ENCODE data around the gene ZNF236. TPM values are rescaled to one million over a fixed set of nuclear protein-coding genes. Genes with fewer than 3 reads are reported as not detected.
"Not testable (repeated sequence)": the region's sequence is repeated elsewhere in the genome, so short reads cannot be mapped to it uniquely, and the experiment has no call there.

Gene ZNF236
- total RNA-seq, 6 experiments from 2014 or later = 6.3 to 10.4 (median 8.1) TPM

GRCh38 chr18:76803413-76803812 is 18.9 kb upstream of the ZNF236 start:
- no peaks in the 10 kb centered on the region for H3K9me3 Mint-ChIP-seq
- no peak for DNase-seq
- no peak overlapping the region for H3K4me3 Mint-ChIP-seq
- TF ChIP-seq CTCF (IDR thresholded peaks at IDR 0.05) = no peak
- H3K36me3 Mint-ChIP-seq (ENCODE audit: low read depth) = peaks cover 5% of the 10 kb centered on the region; the same call in 1 of the 2 replicates
- no peak overlapping the region for H3K27ac Mint-ChIP-seq
- peaks cover 27% of the 10 kb centered on the region for H3K4me1 Mint-ChIP-seq (ENCODE audit: low read depth)
- no peaks in the 10 kb centered on the region for H3K27me3 Mint-ChIP-seq (ENCODE audit: insufficient read depth)

- Mint-ChIP-seq H3K27ac (no peak overlapping the region), H3K36me3 (ENCODE audit: low read depth) (peaks cover 5% of the 10 kb centered on the region; the same call in 1 of the 2 replicates), H3K4me3 (no peak overlapping the region), H3K9me3 (no peaks in the 10 kb centered on the region), H3K27me3 (ENCODE audit: insufficient read depth) (no peaks in the 10 kb centered on the region), H3K4me1 (ENCODE audit: low read depth) (peaks cover 27% of the 10 kb centered on the region)
- peak; percentile 40 for DNase-seq
- peak; percentile 92 for TF ChIP-seq CTCF (IDR thresholded peaks at IDR 0.05)
These were observed 18.5 kb upstream of the ZNF236 start for GRCh38 chr18:76803814-76804213.

DNA sequence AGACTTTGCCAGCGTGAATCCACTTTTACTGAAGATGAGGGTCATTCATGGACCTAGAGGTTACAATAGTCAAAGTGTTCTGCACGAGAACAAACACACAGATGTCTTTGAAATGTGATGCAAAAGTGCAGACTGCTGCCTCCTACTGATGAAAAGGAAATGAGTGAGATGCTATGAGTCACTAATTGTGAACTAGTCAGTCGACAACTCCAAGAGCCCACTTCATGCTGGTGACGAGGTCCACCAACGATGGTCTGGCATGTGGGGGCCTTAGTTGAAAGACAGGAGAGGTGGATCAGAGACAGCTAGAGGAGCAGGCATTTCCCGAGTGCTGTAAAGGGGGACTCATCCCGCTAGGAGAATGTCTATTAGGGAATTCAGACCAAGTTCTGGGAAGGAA is 17.1 kb upstream of the ZNF236 start:
- peak overlapping the region; percentile 84 for H3K27ac Mint-ChIP-seq
- no peak overlapping the region for H3K4me3 Mint-ChIP-seq
- H3K27me3 Mint-ChIP-seq (ENCODE audit: insufficient read depth) = no peaks in the 10 kb centered on the region
- peak; percentile 60 for DNase-seq
- H3K36me3 Mint-ChIP-seq (ENCODE audit: low read depth) = peaks cover 5% of the 10 kb centered on the region; the same call in 1 of the 2 replicates
- H3K4me1 Mint-ChIP-seq (ENCODE audit: low read depth) = peaks cover 27% of the 10 kb centered on the region
- no peaks in the 10 kb centered on the region for H3K9me3 Mint-ChIP-seq
- peak; percentile 21; the same call in 1 of the 2 replicates for TF ChIP-seq CTCF (IDR thresholded peaks at IDR 0.05)

DNA sequence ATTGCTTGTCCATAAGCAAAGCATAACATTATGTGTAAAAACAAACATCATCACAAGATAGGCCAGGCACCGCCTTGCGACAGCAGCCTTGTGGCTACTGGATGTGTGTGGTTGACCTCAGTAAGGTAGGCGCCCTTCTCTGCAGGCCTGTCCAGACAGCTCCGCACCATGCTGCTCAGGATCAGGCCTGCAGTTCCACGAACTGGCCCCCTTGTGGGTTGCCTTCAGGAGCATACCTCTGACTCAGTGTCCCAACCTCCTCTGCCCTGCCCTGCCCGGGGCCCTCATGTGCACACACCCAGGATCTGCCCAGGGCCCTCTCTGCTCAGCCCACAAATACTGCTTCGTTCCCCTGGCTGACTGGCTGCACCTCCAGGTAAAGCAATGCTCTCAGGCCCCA is 16.1 kb upstream of the ZNF236 start:
- H3K36me3 Mint-ChIP-seq (ENCODE audit: low read depth) = peaks cover 5% of the 10 kb centered on the region; the same call in 1 of the 2 replicates
- TF ChIP-seq CTCF (IDR thresholded peaks at IDR 0.05) = no peak
- H3K27me3 Mint-ChIP-seq (ENCODE audit: insufficient read depth) = no peaks in the 10 kb centered on the region; the same call in 1 of the 2 replicates
- peaks cover 27% of the 10 kb centered on the region for H3K4me1 Mint-ChIP-seq (ENCODE audit: low read depth)
- H3K9me3 Mint-ChIP-seq = no peaks in the 10 kb centered on the region
- DNase-seq = no peak
- peak overlapping the region; percentile 42; the same call in 1 of the 2 replicates for H3K27ac Mint-ChIP-seq
- H3K4me3 Mint-ChIP-seq = no peak overlapping the region

DNA sequence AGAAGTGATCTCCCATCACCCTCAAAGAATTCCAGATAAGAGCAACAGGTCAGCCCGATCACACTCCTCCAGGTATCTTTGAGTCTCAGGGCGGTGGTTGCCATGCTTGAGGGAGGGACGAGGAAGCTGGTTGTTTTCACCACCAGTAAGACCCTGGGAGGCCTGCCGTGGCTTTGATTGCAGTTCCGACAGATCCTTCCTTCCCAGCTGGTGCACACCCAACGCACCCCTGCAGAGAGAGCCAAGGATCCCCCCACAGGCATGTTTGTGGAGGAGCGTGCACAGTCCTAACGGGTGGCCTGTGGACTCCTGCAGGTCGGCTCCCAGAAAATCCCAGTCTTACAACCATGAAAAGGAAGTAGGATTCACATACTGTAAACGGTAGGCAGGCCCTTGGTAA is 13.8 kb upstream of the ZNF236 start:
- Mint-ChIP-seq H3K9me3 (no peaks in the 10 kb centered on the region), H3K4me1 (ENCODE audit: low read depth) (peaks cover 25% of the 10 kb centered on the region), H3K27me3 (ENCODE audit: insufficient read depth) (no peaks in the 10 kb centered on the region; the same call in 1 of the 2 replicates), H3K4me3 (no peak overlapping the region), H3K27ac (no peak overlapping the region), H3K36me3 (ENCODE audit: low read depth) (peaks cover 5% of the 10 kb centered on the region; the same call in 1 of the 2 replicates)
- no peak for DNase-seq
- TF ChIP-seq CTCF (IDR thresholded peaks at IDR 0.05) = no peak

DNA sequence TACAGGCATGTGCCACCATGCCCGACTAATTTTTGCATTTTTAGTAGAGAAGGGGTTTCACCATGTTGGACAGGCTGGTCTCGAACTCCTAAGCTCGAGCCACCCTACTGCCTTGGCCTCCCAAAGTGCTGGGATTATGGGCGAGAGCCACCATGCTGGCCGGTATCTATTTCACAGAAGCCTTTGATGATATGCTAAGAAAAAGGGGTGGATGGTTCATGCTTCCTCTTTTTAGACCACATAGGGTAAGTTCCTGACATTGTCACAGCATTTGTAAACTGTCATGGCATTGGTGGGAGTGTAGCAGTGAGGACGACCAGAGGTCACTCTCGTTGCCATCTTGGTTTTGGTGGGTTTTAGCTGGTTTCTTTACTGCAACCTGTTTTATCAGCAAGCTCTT is 10.8 kb upstream of the ZNF236 start:
- not testable (repeated sequence) for H3K9me3 Mint-ChIP-seq; H3K4me1 Mint-ChIP-seq (ENCODE audit: low read depth); H3K27ac Mint-ChIP-seq; H3K27me3 Mint-ChIP-seq (ENCODE audit: insufficient read depth); DNase-seq; H3K4me3 Mint-ChIP-seq
- peaks cover 11% of the 10 kb centered on the region for H3K36me3 Mint-ChIP-seq (ENCODE audit: low read depth)
